Body of pancreas (tissue), 4 donors: ENCODE measurements around the gene OSBPL6. TPM values are rescaled to one million over a fixed set of nuclear protein-coding genes. Genes with fewer than 3 reads are reported as not detected.

Experiments
- ATAC-seq: fragments of 150-250 bp; one replicate; pipeline ENCODE4 v1.9.1; 2016
- DNase-seq, 4 donors: peaks; one replicate each; pipeline ENCODE4 v3.0.0-alpha.2; 2019
- H3K27ac ChIP-seq, 4 donors: fragments of 200-600 bp; sonication (generic); 1 replicate in 3 of 4; 2 replicates in 1 of 4; pipeline versions ENCODE4 v1.5.1 to v1.6.1; 2016 to 2019; ENCODE audit warnings: mild to moderate bottlenecking in 1 of 4, mixed read lengths in 1 of 4, moderate library complexity in 1 of 4
- H3K27me3 ChIP-seq, 2 donors: fragments of 200-600 bp; sonication (generic); one replicate each; pipeline ENCODE4 v1.6.0; 2016; ENCODE audit warnings: mild to moderate bottlenecking in 1 of 2
- H3K36me3 ChIP-seq, 2 donors: fragments of 200-600 bp; sonication (generic); replicated peaks in 1 of 2; 2 replicates each; pipeline ENCODE4 v1.5.1; 2016; ENCODE audit warnings: low read depth in 2 of 2; ENCODE audit not compliant: insufficient read depth in 1 of 2
- H3K4me1 ChIP-seq: fragments of 200-600 bp; sonication (generic); one replicate; pipeline ENCODE4 v1.6.0; 2016
- H3K4me3 ChIP-seq, 2 donors: fragments of 200-600 bp; sonication (generic); 1 replicate in 1 of 2; 2 replicates in 1 of 2; pipeline ENCODE4 v1.5.1; 2016 to 2019
- H3K9me3 ChIP-seq, 3 donors: fragments of 200-600 bp; sonication (generic); 1 replicate in 2 of 3; 2 replicates in 1 of 3; pipeline ENCODE4 v1.5.1; 2016
- POLR2A ChIP-seq, 3 donors: fragments of 450-650 bp; IDR thresholded peaks; one replicate each; pipeline ENCODE4 v1.6.1; 2016; ENCODE audit warnings: antibody characterized with exemption in 3 of 3, mild to moderate bottlenecking in 2 of 3
- WGBS, 2 donors: methylation state at CpG; one replicate each; pipeline ENCODE4 v1.1.5; 2017; 5-methylcytosine and 5-hydroxymethylcytosine counted together
- intact Hi-C: fragments of 100-400 bp; cut with DNase I; formaldehyde crosslinking; loops from one replicate; pipeline ENCODE4 v1.15.1; 2023
- total RNA-seq, 2 donors: library from RNA; depleted of rRNA; stranded (reverse); fragments of >200 nt; gene quantifications; one replicate each; pipeline ENCODE4 v1.1.0, GENCODE V29; 2016
- TF ChIP-seq, protein P1 (sequence below), 7 experiments: fragments of 450-650 bp in 4 of 7; fragments of 200-600 bp in 3 of 7; sonication (generic) in 3 of 7; IDR thresholded peaks; one replicate each; pipeline ENCODE4 v1.5.1; 2016 to 2019; ENCODE audit warnings: antibody characterized with exemption in 7 of 7

Gene OSBPL6
- total RNA-seq, 2 donors from 2014 or later = 0.26 to 2.0 TPM

GRCh38 chr2:178282075-178282815 lies 87.9 kb downstream of the OSBPL6 start:
- intact Hi-C loops = loop anchor here (10.0 kb wide), 1 partner anchor 147 kb away; no protein-coding TSS in a partner anchor
- WGBS, 2 donors = 71 to 75% methylated on average over 8 of the region's 8 CpGs
- TF ChIP-seq, protein P1, sequence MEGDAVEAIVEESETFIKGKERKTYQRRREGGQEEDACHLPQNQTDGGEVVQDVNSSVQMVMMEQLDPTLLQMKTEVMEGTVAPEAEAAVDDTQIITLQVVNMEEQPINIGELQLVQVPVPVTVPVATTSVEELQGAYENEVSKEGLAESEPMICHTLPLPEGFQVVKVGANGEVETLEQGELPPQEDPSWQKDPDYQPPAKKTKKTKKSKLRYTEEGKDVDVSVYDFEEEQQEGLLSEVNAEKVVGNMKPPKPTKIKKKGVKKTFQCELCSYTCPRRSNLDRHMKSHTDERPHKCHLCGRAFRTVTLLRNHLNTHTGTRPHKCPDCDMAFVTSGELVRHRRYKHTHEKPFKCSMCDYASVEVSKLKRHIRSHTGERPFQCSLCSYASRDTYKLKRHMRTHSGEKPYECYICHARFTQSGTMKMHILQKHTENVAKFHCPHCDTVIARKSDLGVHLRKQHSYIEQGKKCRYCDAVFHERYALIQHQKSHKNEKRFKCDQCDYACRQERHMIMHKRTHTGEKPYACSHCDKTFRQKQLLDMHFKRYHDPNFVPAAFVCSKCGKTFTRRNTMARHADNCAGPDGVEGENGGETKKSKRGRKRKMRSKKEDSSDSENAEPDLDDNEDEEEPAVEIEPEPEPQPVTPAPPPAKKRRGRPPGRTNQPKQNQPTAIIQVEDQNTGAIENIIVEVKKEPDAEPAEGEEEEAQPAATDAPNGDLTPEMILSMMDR (IDR thresholded peaks at IDR 0.05) = no peak
- TF ChIP-seq POLR2A (IDR thresholded peaks at IDR 0.05) = no peak

GRCh38 chr2:178283341-178283918 lies 89.1 kb downstream of the OSBPL6 start:
- Histone ChIP-seq H3K4me1 (peaks cover 7% of the 10 kb centered on the region), H3K27me3 (no peaks in the 10 kb centered on the region), H3K4me3 (no peak overlapping the region), H3K36me3 (no peaks in the 10 kb centered on the region), H3K27ac (no peak overlapping the region), H3K9me3 (no peaks in the 10 kb centered on the region)
- ATAC-seq (no peak), DNase-seq (no peak)
- TF ChIP-seq, protein P1 (IDR thresholded peaks at IDR 0.05) = no peak
- no peak for TF ChIP-seq POLR2A (IDR thresholded peaks at IDR 0.05)
- intact Hi-C loops = loop anchor here (10.0 kb wide), 1 partner anchor 149 kb away; no protein-coding TSS in a partner anchor
- WGBS, 2 donors = 77 to 84% methylated on average over 3 of the region's 3 CpGs

More at GRCh38 chr2:178282075-178282815, 87.9 kb downstream of the OSBPL6 start:
- no peaks in the 10 kb centered on the region for H3K36me3 ChIP-seq
- DNase-seq (no peak), ATAC-seq (no peak)
- no peak overlapping the region for H3K27ac ChIP-seq
- H3K27me3 ChIP-seq = no peaks in the 10 kb centered on the region
- H3K4me3 ChIP-seq = no peak overlapping the region
- H3K4me1 ChIP-seq = peaks cover 16% of the 10 kb centered on the region
- H3K9me3 ChIP-seq = no peaks in the 10 kb centered on the region

GRCh38 chr2:178284613-178285286 lies 90.4 kb downstream of the OSBPL6 start:
- DNase-seq = no peak
- no peaks in the 10 kb centered on the region for H3K27me3 ChIP-seq
- intact Hi-C loops = loop anchor here (10.0 kb wide), 1 partner anchor 150 kb away; no protein-coding TSS in a partner anchor
- no peak for TF ChIP-seq POLR2A (IDR thresholded peaks at IDR 0.05)
- TF ChIP-seq, protein P1 (IDR thresholded peaks at IDR 0.05) = no peak
- H3K36me3 ChIP-seq = no peaks in the 10 kb centered on the region
- ATAC-seq = no peak
- H3K4me3 ChIP-seq = no peak overlapping the region
- no peak overlapping the region for H3K27ac ChIP-seq
- 76 to 83% methylated on average over 4 of the region's 4 CpGs for WGBS, 2 donors
- no peaks in the 10 kb centered on the region for H3K9me3 ChIP-seq
- H3K4me1 ChIP-seq = no peaks in the 10 kb centered on the region

- DNase-seq (no peak), ATAC-seq (no peak)
- Histone ChIP-seq H3K4me3 (no peak overlapping the region), H3K9me3 (no peaks in the 10 kb centered on the region), H3K4me1 (no peaks in the 10 kb centered on the region), H3K27me3 (no peaks in the 10 kb centered on the region), H3K27ac (no peak overlapping the region), H3K36me3 (no peaks in the 10 kb centered on the region)
- TF ChIP-seq, protein P1 (IDR thresholded peaks at IDR 0.05) = no peak
- TF ChIP-seq POLR2A (IDR thresholded peaks at IDR 0.05) = no peak
- 82 to 85% methylated on average over 1 of the region's 1 CpG for WGBS, 2 donors
- intact Hi-C loops = loop anchor here (10.0 kb wide), 1 partner anchor 150 kb away; no protein-coding TSS in a partner anchor
Observed at GRCh38 chr2:178285287-178285615, 90.9 kb downstream of the OSBPL6 start.
